CD14-positive monocyte (primary cell): ENCODE measurements around the gene B4GALT7. TPM values are rescaled to one million over a fixed set of nuclear protein-coding genes. Genes with fewer than 3 reads are reported as not detected.

Experiments used
- DNase-seq, 3 donors: peaks; one replicate each; pipeline ENCODE4 v3.0.0-alpha.2; 2011 to 2022
- H2AFZ ChIP-seq: 2 replicates; pipeline ENCODE4 v1.6.0; 2012; ENCODE audit warnings: mild to moderate bottlenecking, low read depth, low read length, inconsistent platforms; ENCODE audit not compliant: insufficient read depth, poor library complexity, severe bottlenecking
- H3K27ac ChIP-seq, 2 donors: 1 replicate in 1 of 2; 2 replicates in 1 of 2; pipeline ENCODE4 v1.5.1; 2012 to 2013; ENCODE audit warnings: low read length in 2 of 2, control low read depth in 1 of 2, inconsistent platforms in 1 of 2, low read depth in 1 of 2, mild to moderate bottlenecking in 1 of 2
- H3K27me3 ChIP-seq, 2 donors: one replicate each; pipeline versions ENCODE4 v1.6.0 to v1.6.1; 2011 to 2013; ENCODE audit warnings: low read length in 2 of 2; ENCODE audit not compliant: control insufficient read depth in 2 of 2, insufficient read depth in 2 of 2
- H3K36me3 ChIP-seq, 2 donors: replicated peaks in 1 of 2; 1 replicate in 1 of 2; 2 replicates in 1 of 2; pipeline versions ENCODE4 v1.5.1 to v1.6.1; 2012 to 2013; ENCODE audit warnings: low read length in 2 of 2, control low read depth in 1 of 2, inconsistent platforms in 1 of 2, mild to moderate bottlenecking in 1 of 2; ENCODE audit not compliant: insufficient read depth in 2 of 2, control insufficient read depth in 1 of 2
- H3K4me1 ChIP-seq, 2 donors: 1 replicate in 1 of 2; 2 replicates in 1 of 2; pipeline versions ENCODE4 v1.5.1 to v1.6.1; 2012 to 2013; ENCODE audit warnings: low read length in 2 of 2, control low read depth in 1 of 2, inconsistent platforms in 1 of 2, mild to moderate bottlenecking in 1 of 2, moderate library complexity in 1 of 2; ENCODE audit not compliant: insufficient read depth in 2 of 2, control insufficient read depth in 1 of 2
- H3K4me2 ChIP-seq: replicated peaks from 2 replicates; pipeline ENCODE3; 2012; ENCODE audit warnings: low read length, moderate library complexity, mild to moderate bottlenecking; ENCODE audit not compliant: poor library complexity, severe bottlenecking; ENCODE audit errors: extremely low read depth
- H3K4me3 ChIP-seq, 3 experiments: fragments of 200-600 bp in 1 of 3; sonication (generic) in 1 of 3; replicated peaks in 1 of 3; 1 replicate in 2 of 3; 2 replicates in 1 of 3; pipeline ENCODE4 v1.5.1; 2011 to 2013; ENCODE audit warnings: low read length in 3 of 3, mild to moderate bottlenecking in 3 of 3, control low read depth in 2 of 3, low read depth in 2 of 3, inconsistent platforms in 1 of 3, moderate library complexity in 1 of 3
- H3K79me2 ChIP-seq: 2 replicates; pipeline ENCODE4 v1.6.0; 2012; ENCODE audit warnings: mild to moderate bottlenecking, control low read depth, inconsistent platforms, low read length, moderate library complexity; ENCODE audit not compliant: insufficient read depth
- H3K9ac ChIP-seq: 2 replicates; pipeline ENCODE4 v1.6.0; 2017; ENCODE audit warnings: low read length, mild to moderate bottlenecking; ENCODE audit not compliant: insufficient read depth, poor library complexity, severe bottlenecking
- H3K9me3 ChIP-seq, 2 donors: replicated peaks in 1 of 2; 1 replicate in 1 of 2; 2 replicates in 1 of 2; pipeline versions ENCODE4 v1.5.1 to v1.6.1; 2012 to 2013; ENCODE audit warnings: low read length in 2 of 2, control low read depth in 1 of 2; ENCODE audit not compliant: control insufficient read depth in 1 of 2, insufficient read depth in 1 of 2
- H4K20me1 ChIP-seq: 2 replicates; pipeline ENCODE4 v1.6.0; 2012; ENCODE audit warnings: mild to moderate bottlenecking, low read length, control low read depth, moderate library complexity; ENCODE audit not compliant: insufficient read depth
- H3K27ac Mint-ChIP-seq, 7 donors: one replicate each; pipeline ENCODE4 v1.8.0; 2020; ENCODE audit warnings: mild to moderate bottlenecking in 7 of 7, mixed read lengths in 7 of 7, moderate library complexity in 6 of 7, inconsistent platforms in 2 of 7
- H3K27me3 Mint-ChIP-seq, 3 donors: one replicate each; pipeline ENCODE4 v1.8.0; 2021 to 2022; ENCODE audit warnings: low read depth in 3 of 3, mild to moderate bottlenecking in 3 of 3, mixed read lengths in 3 of 3, moderate library complexity in 3 of 3, inconsistent platforms in 1 of 3
- H3K36me3 Mint-ChIP-seq, 2 donors: one replicate each; pipeline ENCODE4 v1.8.0; 2020; ENCODE audit warnings: mixed read lengths in 2 of 2, inconsistent platforms in 1 of 2, mild to moderate bottlenecking in 1 of 2
- H3K4me1 Mint-ChIP-seq: one replicate; pipeline ENCODE4 v1.8.0; 2020; ENCODE audit warnings: mild to moderate bottlenecking, mixed read lengths
- H3K4me3 Mint-ChIP-seq, 2 donors: one replicate each; pipeline ENCODE4 v1.8.0; 2020; ENCODE audit warnings: mild to moderate bottlenecking in 2 of 2, mixed read lengths in 2 of 2, moderate library complexity in 1 of 2
- H3K9me3 Mint-ChIP-seq, 7 donors: one replicate each; pipeline ENCODE4 v1.8.0; 2020 to 2022; ENCODE audit warnings: mixed read lengths in 7 of 7, mild to moderate bottlenecking in 6 of 7, moderate library complexity in 6 of 7, inconsistent platforms in 2 of 7
- WGBS: methylation state at CpG from one replicate; pipeline ENCODE4 v1.1.5; 2013; ENCODE audit warnings: missing lambda C conversion rate; ENCODE audit not compliant: insufficient coverage; 5-methylcytosine and 5-hydroxymethylcytosine counted together
- intact Hi-C, 2 donors: fragments of 100-400 bp; cut with micrococcal nuclease; formaldehyde crosslinking; loops; one replicate each; pipeline versions ENCODE4 v1.15.0 to v1.15.1; 2023
- polyA plus RNA-seq, 3 donors: library from polyadenylated mRNA; depleted of rRNA in 1 of 3; unstranded in 2 of 3; stranded (reverse) in 1 of 3; fragments of 300-500 nt in 2 of 3; fragments of >200 nt in 1 of 3; fragmentation: Illumina TruSeq in 2 of 3; gene quantifications; 1 replicate in 2 of 3; 2 replicates in 1 of 3; pipeline ENCODE4 v1.2.3, GENCODE V29; 2012 to 2021
- TF ChIP-seq, protein P1 (sequence below): fragments of 200-600 bp; IDR thresholded peaks from one replicate; pipeline ENCODE4 v1.8.0; 2022; ENCODE audit warnings: antibody characterized with exemption, mild to moderate bottlenecking

Gene B4GALT7
- polyA plus RNA-seq, 3 donors, result 15.6 to 21.7 (median 18.8) TPM

DNA sequence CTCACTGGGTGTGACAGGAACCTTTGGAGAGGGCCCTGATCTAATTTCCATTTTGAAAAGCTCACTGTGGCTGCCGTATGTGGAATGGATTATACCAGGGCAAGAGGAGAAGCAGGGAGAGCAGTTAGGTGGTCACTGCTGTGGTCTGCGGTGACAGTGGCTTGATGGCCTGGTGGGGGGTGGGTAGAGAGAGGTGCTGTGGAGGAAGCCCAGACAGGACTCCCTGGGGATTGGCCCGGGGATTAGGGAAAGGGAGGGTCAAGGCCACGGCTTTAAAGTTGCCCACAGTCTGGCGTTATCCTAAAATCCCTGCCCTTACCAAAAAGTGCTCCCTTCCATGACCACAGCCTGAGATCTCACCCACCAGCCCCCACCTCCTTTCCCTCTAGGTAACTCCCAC is 4.7 kb downstream of the B4GALT7 start:
- Histone ChIP-seq H3K36me3 (peaks cover 4 to 25% of the 10 kb centered on the region in 2 donors), H3K79me2 (peaks cover 15% of the 10 kb centered on the region), H3K27me3 (no peaks in the 10 kb centered on the region), H3K4me1 (peaks cover 10 to 15% of the 10 kb centered on the region in 2 donors), H4K20me1 (peaks cover 26% of the 10 kb centered on the region), H3K27ac (no peak overlapping the region), H3K4me2 (no peak overlapping the region), H3K9me3 (no peaks in the 10 kb centered on the region), H3K4me3 (no peak overlapping the region), H3K9ac (no peak overlapping the region), H2AFZ (no peak overlapping the region)
- WGBS, result 96% methylated on average over 3 of the region's 5 CpGs
- no peak for DNase-seq
- Mint-ChIP-seq H3K4me1 (peaks cover 22% of the 10 kb centered on the region), H3K36me3 (peaks cover 26 to 32% of the 10 kb centered on the region in 2 donors), H3K9me3 (peaks cover 0 to 2% (median 0%) of the 10 kb centered on the region in 7 donors), H3K27me3 (peaks cover 0 to 5% (median 3%) of the 10 kb centered on the region in 3 donors), H3K4me3 (no peak overlapping the region), H3K27ac (peak overlapping the region in 1 of 7 donors; percentile 65)
- TF ChIP-seq, protein P1, sequence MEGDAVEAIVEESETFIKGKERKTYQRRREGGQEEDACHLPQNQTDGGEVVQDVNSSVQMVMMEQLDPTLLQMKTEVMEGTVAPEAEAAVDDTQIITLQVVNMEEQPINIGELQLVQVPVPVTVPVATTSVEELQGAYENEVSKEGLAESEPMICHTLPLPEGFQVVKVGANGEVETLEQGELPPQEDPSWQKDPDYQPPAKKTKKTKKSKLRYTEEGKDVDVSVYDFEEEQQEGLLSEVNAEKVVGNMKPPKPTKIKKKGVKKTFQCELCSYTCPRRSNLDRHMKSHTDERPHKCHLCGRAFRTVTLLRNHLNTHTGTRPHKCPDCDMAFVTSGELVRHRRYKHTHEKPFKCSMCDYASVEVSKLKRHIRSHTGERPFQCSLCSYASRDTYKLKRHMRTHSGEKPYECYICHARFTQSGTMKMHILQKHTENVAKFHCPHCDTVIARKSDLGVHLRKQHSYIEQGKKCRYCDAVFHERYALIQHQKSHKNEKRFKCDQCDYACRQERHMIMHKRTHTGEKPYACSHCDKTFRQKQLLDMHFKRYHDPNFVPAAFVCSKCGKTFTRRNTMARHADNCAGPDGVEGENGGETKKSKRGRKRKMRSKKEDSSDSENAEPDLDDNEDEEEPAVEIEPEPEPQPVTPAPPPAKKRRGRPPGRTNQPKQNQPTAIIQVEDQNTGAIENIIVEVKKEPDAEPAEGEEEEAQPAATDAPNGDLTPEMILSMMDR, result no peak
- intact Hi-C loops, result no loop called here

DNA sequence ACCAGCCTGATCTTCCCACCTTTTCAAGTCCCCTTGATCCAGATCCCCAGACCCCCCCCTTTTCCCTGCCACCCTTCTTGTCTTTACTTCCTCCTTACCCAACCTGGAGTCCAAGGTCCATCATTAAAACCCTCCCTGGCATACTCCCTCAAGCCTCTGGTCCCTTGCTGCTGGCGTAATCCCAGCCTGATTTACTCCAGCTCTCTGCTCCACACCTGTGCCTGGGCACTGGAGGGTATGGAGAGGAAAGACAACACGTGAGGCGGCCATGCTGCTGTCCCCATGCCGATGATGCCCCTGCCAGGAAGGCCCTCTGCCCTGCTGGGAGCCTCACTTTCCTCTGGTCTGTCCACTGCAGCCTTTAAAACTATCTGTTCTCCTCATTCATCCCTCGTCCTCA is 5.1 kb downstream of the B4GALT7 start:
- H3K9me3 Mint-ChIP-seq, result peaks cover 0 to 2% (median 0%) of the 10 kb centered on the region in 7 donors
- H3K4me3 Mint-ChIP-seq, result no peak overlapping the region
- peaks cover 15% of the 10 kb centered on the region for H3K79me2 ChIP-seq
- H3K27me3 ChIP-seq, result no peaks in the 10 kb centered on the region
- peaks cover 26% of the 10 kb centered on the region for H4K20me1 ChIP-seq
- H3K9me3 ChIP-seq, result no peaks in the 10 kb centered on the region
- TF ChIP-seq, protein P1, result no peak
- intact Hi-C loops, result no loop called here
- no peak overlapping the region for H3K9ac ChIP-seq
- H2AFZ ChIP-seq, result no peak overlapping the region
- H3K27ac Mint-ChIP-seq, result peak overlapping the region in 3 of 7 donors; percentile 25 to 65 (median 61)
- peaks cover 25% of the 10 kb centered on the region for H3K4me1 Mint-ChIP-seq
- peaks cover 0 to 5% (median 3%) of the 10 kb centered on the region in 3 donors for H3K27me3 Mint-ChIP-seq
- DNase-seq, result no peak
- H3K4me1 ChIP-seq, result peaks cover 10 to 13% of the 10 kb centered on the region in 2 donors
- H3K4me3 ChIP-seq, result no peak overlapping the region
- H3K4me2 ChIP-seq, result no peak overlapping the region
- H3K36me3 ChIP-seq, result peaks cover 4 to 25% of the 10 kb centered on the region in 2 donors
- no peak overlapping the region for H3K27ac ChIP-seq
- peaks cover 26 to 36% of the 10 kb centered on the region in 2 donors for H3K36me3 Mint-ChIP-seq
- WGBS, result 100% methylated on average over 1 of the region's 5 CpGs
